SK-N-SH treated with all-trans-retinoic acid at 6 μM for 48 hours (cell line): ENCODE results near the gene ZG16.

Experiments used
- ATAC-seq: fragments of 200-7000 bp; cut with Tn5 transposase; 3 replicates; pipeline ENCODE4 v1.9.1; 2020; ENCODE audit warnings: mild to moderate bottlenecking, moderate library complexity
- ARNTL ChIP-seq: fragments of 450-650 bp; formaldehyde crosslinking; IDR thresholded peaks from 2 replicates; pipeline ENCODE4 v1.5.0; 2020; ENCODE audit warnings: low read depth, mild to moderate bottlenecking, moderate library complexity, borderline replicate concordance
- BACH2 ChIP-seq: fragments of 250-450 bp; sonication (Bioruptor Pico); IDR thresholded peaks from 2 replicates; pipeline ENCODE4 v1.9.0; 2021; ENCODE audit warnings: mild to moderate bottlenecking, borderline replicate concordance
- CREB5 ChIP-seq: fragments of 250-450 bp; sonication (Bioruptor Pico); IDR thresholded peaks from 2 replicates; pipeline ENCODE4 v1.5.1; 2020; ENCODE audit warnings: low read depth, mild to moderate bottlenecking, moderate library complexity
- CSDC2 ChIP-seq: fragments of 250-450 bp; sonication (Bioruptor Pico); IDR thresholded peaks from 2 replicates; pipeline ENCODE4 v1.5.0; 2020; ENCODE audit warnings: mild to moderate bottlenecking, moderate library complexity
- ESRRG ChIP-seq: fragments of 250-450 bp; sonication (Bioruptor Pico); IDR thresholded peaks from 2 replicates; pipeline ENCODE4 v1.6.1; 2021; ENCODE audit warnings: mild to moderate bottlenecking
- GLIS3 ChIP-seq: fragments of 250-450 bp; sonication (Bioruptor Pico); IDR thresholded peaks from 2 replicates; pipeline ENCODE4 v1.5.0; 2020; ENCODE audit warnings: mild to moderate bottlenecking, moderate library complexity
- ISL1 ChIP-seq: fragments of 250-450 bp; sonication (Bioruptor Pico); IDR thresholded peaks from 2 replicates; pipeline ENCODE4 v2.1.2; 2022; ENCODE audit warnings: mild to moderate bottlenecking, moderate library complexity
- PATZ1 ChIP-seq: fragments of 250-450 bp; sonication (Bioruptor Pico); IDR thresholded peaks from 2 replicates; pipeline ENCODE4 v1.8.0; 2020; ENCODE audit warnings: mild to moderate bottlenecking, moderate library complexity, borderline replicate concordance
- PPARA ChIP-seq: fragments of 250-450 bp; sonication (Bioruptor Pico); IDR thresholded peaks from 2 replicates; pipeline ENCODE4 v1.5.0; 2020; ENCODE audit warnings: mild to moderate bottlenecking, borderline replicate concordance
- RARB ChIP-seq: fragments of 250-450 bp; sonication (Bioruptor Pico); IDR thresholded peaks from 2 replicates; pipeline ENCODE4 v1.8.0; 2021; ENCODE audit warnings: mild to moderate bottlenecking, moderate library complexity
- SNAI2 ChIP-seq: fragments of 250-450 bp; sonication (Bioruptor Pico); IDR thresholded peaks from 2 replicates; pipeline ENCODE4 v1.5.0; 2020; ENCODE audit warnings: mild to moderate bottlenecking, moderate library complexity
- TOX ChIP-seq: fragments of 250-450 bp; sonication (Bioruptor Pico); IDR thresholded peaks from 2 replicates; pipeline ENCODE4 v1.8.0; 2021; ENCODE audit warnings: mild to moderate bottlenecking, moderate library complexity, borderline replicate concordance
- ZC3H10 ChIP-seq: fragments of 250-450 bp; sonication (Bioruptor Pico); IDR thresholded peaks from 2 replicates; pipeline ENCODE4 v1.5.1; 2021; ENCODE audit warnings: mild to moderate bottlenecking, moderate library complexity
- ZFP3 ChIP-seq: fragments of 250-450 bp; sonication (Bioruptor Pico); IDR thresholded peaks from 2 replicates; pipeline ENCODE4 v1.5.0; 2020; ENCODE audit warnings: mild to moderate bottlenecking, moderate library complexity
- ZFP30 ChIP-seq: fragments of 450-650 bp; formaldehyde crosslinking; IDR thresholded peaks from 2 replicates; pipeline ENCODE4 v1.5.0; 2022; ENCODE audit warnings: mild to moderate bottlenecking, moderate library complexity
- ZNF565 ChIP-seq: fragments of 450-650 bp; formaldehyde crosslinking; conservative IDR thresholded peaks from 2 replicates; pipeline ENCODE4 v1.5.0; 2020; ENCODE audit warnings: low read depth, mild to moderate bottlenecking, moderate library complexity
- ZNF70 ChIP-seq: fragments of 450-650 bp; formaldehyde crosslinking; IDR thresholded peaks from 2 replicates; pipeline ENCODE4 v1.5.0; 2020; ENCODE audit warnings: mild to moderate bottlenecking, moderate library complexity
- ZNF8 ChIP-seq: fragments of 450-650 bp; formaldehyde crosslinking; IDR thresholded peaks from 2 replicates; pipeline ENCODE4 v1.5.0; 2020; ENCODE audit warnings: mild to moderate bottlenecking, moderate library complexity
- TF ChIP-seq, protein P1 (sequence below): fragments of 250-450 bp; sonication (Bioruptor Pico); IDR thresholded peaks from 2 replicates; pipeline ENCODE4 v1.5.1; 2021; ENCODE audit warnings: mild to moderate bottlenecking, moderate library complexity
- TF ChIP-seq, protein P2 (sequence below): fragments of 250-450 bp; sonication (Bioruptor Pico); IDR thresholded peaks from 2 replicates; pipeline ENCODE4 v1.5.0; 2020; ENCODE audit warnings: mild to moderate bottlenecking, moderate library complexity

ZG16 gene

DNA sequence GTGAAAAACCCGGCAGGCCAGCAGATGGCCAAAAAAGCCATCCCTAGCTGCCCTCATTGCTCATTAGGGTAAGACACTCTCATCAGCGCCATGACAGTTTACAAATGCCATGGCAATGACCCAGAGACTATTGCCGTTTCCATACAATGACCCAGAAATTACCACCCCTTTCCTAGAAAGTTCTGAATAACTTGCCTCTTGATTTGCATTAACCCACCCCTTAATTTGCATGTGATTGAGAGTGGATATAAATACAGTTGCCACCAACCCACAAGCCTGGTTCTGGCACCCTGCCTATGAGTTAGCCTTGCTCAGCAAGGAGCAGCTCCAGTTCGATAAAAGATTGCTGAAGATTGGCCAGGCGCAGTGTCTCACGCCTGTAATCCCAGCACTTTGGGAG lies 16.2 kb upstream of the ZG16 start:
- TF ChIP-seq CSDC2 (CRISPR knock-in tag) = no peak
- TF ChIP-seq, protein P1, sequence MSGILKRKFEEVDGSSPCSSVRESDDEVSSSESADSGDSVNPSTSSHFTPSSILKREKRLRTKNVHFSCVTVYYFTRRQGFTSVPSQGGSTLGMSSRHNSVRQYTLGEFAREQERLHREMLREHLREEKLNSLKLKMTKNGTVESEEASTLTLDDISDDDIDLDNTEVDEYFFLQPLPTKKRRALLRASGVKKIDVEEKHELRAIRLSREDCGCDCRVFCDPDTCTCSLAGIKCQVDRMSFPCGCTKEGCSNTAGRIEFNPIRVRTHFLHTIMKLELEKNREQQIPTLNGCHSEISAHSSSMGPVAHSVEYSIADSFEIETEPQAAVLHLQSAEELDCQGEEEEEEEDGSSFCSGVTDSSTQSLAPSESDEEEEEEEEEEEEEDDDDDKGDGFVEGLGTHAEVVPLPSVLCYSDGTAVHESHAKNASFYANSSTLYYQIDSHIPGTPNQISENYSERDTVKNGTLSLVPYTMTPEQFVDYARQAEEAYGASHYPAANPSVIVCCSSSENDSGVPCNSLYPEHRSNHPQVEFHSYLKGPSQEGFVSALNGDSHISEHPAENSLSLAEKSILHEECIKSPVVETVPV (CRISPR knock-in tag) = no peak
- no peak for TF ChIP-seq PATZ1 (CRISPR knock-in tag)
- no peak for TF ChIP-seq SNAI2
- no peak for TF ChIP-seq RARB (CRISPR knock-in tag)
- TF ChIP-seq ZNF70 = no peak
- no peak for TF ChIP-seq ZNF8 (CRISPR knock-in tag)
- no peak for TF ChIP-seq PPARA
- no peak for TF ChIP-seq TOX (CRISPR knock-in tag)
- TF ChIP-seq ISL1 (CRISPR knock-in tag) = no peak
- no peak for TF ChIP-seq CREB5
- no peak for TF ChIP-seq ESRRG (CRISPR knock-in tag)
- no peak for TF ChIP-seq GLIS3 (CRISPR knock-in tag)
- TF ChIP-seq ARNTL (CRISPR knock-in tag) = no peak
- no peak for TF ChIP-seq ZC3H10 (CRISPR knock-in tag)
- ATAC-seq = no peak

GRCh38 chr16:29763326-29763725 lies 14.7 kb upstream of the ZG16 start:
- TF ChIP-seq SNAI2 (no peak), ZNF8 (CRISPR knock-in tag) (no peak), CREB5 (no peak), BACH2 (CRISPR knock-in tag) (no peak), PPARA (no peak), ZNF565 (CRISPR knock-in tag) (no peak), ZFP30 (CRISPR knock-in tag) (no peak), ZFP3 (CRISPR knock-in tag) (no peak)
- TF ChIP-seq, protein P2, sequence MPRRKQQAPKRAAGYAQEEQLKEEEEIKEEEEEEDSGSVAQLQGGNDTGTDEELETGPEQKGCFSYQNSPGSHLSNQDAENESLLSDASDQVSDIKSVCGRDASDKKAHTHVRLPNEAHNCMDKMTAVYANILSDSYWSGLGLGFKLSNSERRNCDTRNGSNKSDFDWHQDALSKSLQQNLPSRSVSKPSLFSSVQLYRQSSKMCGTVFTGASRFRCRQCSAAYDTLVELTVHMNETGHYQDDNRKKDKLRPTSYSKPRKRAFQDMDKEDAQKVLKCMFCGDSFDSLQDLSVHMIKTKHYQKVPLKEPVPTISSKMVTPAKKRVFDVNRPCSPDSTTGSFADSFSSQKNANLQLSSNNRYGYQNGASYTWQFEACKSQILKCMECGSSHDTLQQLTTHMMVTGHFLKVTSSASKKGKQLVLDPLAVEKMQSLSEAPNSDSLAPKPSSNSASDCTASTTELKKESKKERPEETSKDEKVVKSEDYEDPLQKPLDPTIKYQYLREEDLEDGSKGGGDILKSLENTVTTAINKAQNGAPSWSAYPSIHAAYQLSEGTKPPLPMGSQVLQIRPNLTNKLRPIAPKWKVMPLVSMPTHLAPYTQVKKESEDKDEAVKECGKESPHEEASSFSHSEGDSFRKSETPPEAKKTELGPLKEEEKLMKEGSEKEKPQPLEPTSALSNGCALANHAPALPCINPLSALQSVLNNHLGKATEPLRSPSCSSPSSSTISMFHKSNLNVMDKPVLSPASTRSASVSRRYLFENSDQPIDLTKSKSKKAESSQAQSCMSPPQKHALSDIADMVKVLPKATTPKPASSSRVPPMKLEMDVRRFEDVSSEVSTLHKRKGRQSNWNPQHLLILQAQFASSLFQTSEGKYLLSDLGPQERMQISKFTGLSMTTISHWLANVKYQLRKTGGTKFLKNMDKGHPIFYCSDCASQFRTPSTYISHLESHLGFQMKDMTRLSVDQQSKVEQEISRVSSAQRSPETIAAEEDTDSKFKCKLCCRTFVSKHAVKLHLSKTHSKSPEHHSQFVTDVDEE (CRISPR knock-in tag) = no peak
- ATAC-seq = no peak

GRCh38 chr16:29765167-29766032 lies 12.7 kb upstream of the ZG16 start:
- ATAC-seq = no peak
- TF ChIP-seq PPARA (no peak), ZC3H10 (CRISPR knock-in tag) (no peak), ESRRG (CRISPR knock-in tag) (no peak), ARNTL (CRISPR knock-in tag) (no peak), BACH2 (CRISPR knock-in tag) (no peak), ZFP3 (CRISPR knock-in tag) (no peak), CREB5 (no peak), GLIS3 (CRISPR knock-in tag) (no peak)
